Fibroblast of villous mesenchyme (primary cell): Measurements from ENCODE around the gene HES5. TPM values are rescaled to one million over a fixed set of nuclear protein-coding genes. Genes with fewer than 3 reads are reported as not detected.

Experiments used
- DNase-seq: peaks from one replicate; pipeline ENCODE4 v3.0.0-alpha.2; 2010; ENCODE audit warnings: low read depth
- H3K4me3 ChIP-seq: 2 replicates; pipeline ENCODE4 v1.5.1; 2011; ENCODE audit warnings: low read depth, mild to moderate bottlenecking, low read length
- total RNA-seq: library from RNA; depleted of rRNA; stranded (reverse); fragments of >200 nt; gene quantifications from 2 replicates; pipeline ENCODE4 v1.2.3, GENCODE V29; 2012
- TF ChIP-seq, protein P1 (sequence below): IDR thresholded peaks from 2 replicates; pipeline ENCODE4 v1.5.1; 2012; ENCODE audit warnings: low read depth, mild to moderate bottlenecking, low read length; ENCODE audit not compliant: insufficient read depth

HES5 gene
- total RNA-seq, 1 donor = under 0.01 TPM

DNA sequence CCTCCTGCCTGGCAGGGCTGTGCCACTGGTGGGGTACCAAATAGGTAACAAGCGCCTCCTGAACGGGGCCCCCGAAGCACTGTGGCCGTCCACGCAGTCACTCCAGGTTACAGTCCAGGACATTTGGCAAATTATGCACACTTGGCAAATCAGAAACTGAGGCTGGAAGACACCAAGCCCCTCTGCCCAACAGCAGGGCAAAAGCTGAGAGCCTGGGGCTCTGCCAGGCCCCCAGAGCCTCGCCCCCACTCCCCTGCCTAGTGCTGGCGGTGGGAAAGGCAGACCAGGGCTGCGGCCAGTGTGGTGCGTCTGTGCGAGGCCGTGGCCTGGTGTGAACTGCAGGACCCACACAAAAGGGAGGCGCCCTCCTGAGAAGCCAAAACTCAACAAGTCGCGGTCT, 13.1 kb downstream of the HES5 start:
- no peak overlapping the region for H3K4me3 ChIP-seq
- DNase-seq = no peak
- TF ChIP-seq, protein P1, sequence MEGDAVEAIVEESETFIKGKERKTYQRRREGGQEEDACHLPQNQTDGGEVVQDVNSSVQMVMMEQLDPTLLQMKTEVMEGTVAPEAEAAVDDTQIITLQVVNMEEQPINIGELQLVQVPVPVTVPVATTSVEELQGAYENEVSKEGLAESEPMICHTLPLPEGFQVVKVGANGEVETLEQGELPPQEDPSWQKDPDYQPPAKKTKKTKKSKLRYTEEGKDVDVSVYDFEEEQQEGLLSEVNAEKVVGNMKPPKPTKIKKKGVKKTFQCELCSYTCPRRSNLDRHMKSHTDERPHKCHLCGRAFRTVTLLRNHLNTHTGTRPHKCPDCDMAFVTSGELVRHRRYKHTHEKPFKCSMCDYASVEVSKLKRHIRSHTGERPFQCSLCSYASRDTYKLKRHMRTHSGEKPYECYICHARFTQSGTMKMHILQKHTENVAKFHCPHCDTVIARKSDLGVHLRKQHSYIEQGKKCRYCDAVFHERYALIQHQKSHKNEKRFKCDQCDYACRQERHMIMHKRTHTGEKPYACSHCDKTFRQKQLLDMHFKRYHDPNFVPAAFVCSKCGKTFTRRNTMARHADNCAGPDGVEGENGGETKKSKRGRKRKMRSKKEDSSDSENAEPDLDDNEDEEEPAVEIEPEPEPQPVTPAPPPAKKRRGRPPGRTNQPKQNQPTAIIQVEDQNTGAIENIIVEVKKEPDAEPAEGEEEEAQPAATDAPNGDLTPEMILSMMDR = no peak

DNA sequence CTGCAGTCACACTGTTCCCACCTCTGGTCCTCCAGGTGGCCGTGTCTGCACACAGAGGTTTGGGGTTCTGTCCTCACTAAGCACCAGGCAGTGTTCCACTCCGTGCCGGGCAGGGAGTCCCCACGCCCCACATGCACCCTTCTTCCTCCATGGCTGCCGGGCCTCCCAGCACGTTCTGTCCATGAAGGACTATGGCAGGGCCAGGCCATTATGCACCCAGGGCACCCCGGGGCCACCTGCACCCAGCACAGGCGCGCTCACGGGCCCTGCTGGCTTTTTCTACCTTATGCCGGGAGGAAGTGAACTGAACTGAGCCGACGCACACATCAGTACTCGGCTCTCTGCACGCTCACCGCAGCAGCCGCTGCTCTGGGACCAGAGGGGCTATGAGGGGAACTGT, 13.9 kb downstream of the HES5 start:
- TF ChIP-seq, protein P1 = no peak
- no peak overlapping the region for H3K4me3 ChIP-seq
- DNase-seq = no peak

DNA sequence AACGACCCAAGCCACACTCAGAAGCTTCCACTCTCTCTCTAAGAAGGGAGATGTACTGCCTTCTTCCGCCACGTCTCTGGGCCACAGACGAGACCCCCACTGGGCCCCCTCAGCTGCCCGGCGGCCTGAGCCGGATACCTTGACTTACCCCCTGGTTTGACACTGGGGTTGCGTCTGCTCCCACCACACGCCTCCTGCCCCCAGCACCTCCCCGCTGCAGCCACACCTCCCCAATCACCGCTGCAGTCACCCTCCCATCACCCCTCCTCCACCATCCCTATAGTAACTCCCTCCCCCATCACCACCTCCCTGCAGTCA, 14.3 kb downstream of the HES5 start:
- no peak for DNase-seq

GRCh38 chr1:2514863-2515762, 14.9 kb downstream of the HES5 start:
- H3K4me3 ChIP-seq = no peak overlapping the region
- no peak for DNase-seq
- TF ChIP-seq, protein P1 = no peak

More for the DNA sequence above, 14.3 kb downstream of the HES5 start:
- no peak overlapping the region for H3K4me3 ChIP-seq
- TF ChIP-seq, protein P1 = no peak

DNA sequence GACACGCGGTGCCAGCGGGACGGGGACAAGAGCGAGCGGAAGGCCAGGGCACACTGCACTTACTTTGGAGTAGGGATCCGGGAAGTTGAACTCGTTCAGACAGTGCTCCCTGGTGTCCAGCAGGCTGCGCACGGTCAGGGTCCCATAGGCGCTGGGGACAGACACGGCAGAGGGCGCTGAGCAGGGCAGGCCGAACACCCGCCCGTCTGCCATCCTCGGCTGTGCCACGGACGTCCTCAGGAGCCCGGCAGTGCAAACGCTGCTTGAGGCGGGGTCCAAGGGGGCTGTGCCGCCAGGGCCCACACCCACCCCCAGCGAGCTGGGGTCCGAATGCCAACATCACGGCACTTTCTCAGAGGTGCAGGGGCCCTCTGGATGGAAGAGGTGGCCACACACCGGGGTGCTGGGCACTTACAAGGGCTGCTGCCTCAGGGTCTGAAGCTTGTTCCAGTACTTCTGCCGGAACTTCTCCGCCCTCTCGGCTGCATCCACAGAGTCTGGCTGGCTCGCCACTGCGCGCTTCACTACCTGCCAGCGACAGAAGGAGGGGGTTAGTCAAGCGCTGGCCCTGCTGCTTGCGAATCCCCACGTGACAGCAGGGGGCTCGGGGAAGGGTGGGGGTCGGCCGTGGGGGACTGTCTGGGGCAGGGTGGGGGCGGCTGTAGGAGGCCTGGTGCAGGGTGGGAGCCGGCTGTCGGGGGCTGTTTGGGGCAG, 16.0 kb downstream of the HES5 start:
- no peak for DNase-seq

GRCh38 chr1:2512862-2513421, 17.1 kb downstream of the HES5 start:
- no peak overlapping the region for H3K4me3 ChIP-seq
- TF ChIP-seq, protein P1 = no peak
- no peak for DNase-seq

More for the DNA sequence above, 16.0 kb downstream of the HES5 start:
- TF ChIP-seq, protein P1 = no peak
- no peak overlapping the region for H3K4me3 ChIP-seq
